ENCODE data around the gene ENDOV.
"Not testable (repeated sequence)": the region's sequence is repeated elsewhere in the genome, so short reads cannot be mapped to it uniquely, and the experiment has no call there.

ENDOV gene

GRCh38 chr17:80396157-80397033, 18.6 kb upstream of the ENDOV start:
- ChIA-PET POLR2A (interaction anchor here (1.1 kb wide), 1 partner anchor 20 kb away, joined by 3 read pairs; no protein-coding TSS in a partner anchor), CTCF (interaction anchor here (0.7 kb wide), 1 partner anchor 502 kb away, joined by 3 read pairs; no protein-coding TSS in a partner anchor)
- TF ChIP-seq BHLHE40 (IDR thresholded peaks at IDR 0.05; ENCODE audit: borderline replicate concordance): no peak
- no peak for TF ChIP-seq ELF4 (IDR thresholded peaks at IDR 0.05)
- no peak for TF ChIP-seq FOXM1 (IDR thresholded peaks at IDR 0.05; ENCODE audit: borderline replicate concordance)
- no peak for TF ChIP-seq FOXA1 (IDR thresholded peaks at IDR 0.05)
- TF ChIP-seq L3MBTL2 (conservative IDR thresholded peaks at IDR 0.05): no peak
- TF ChIP-seq ZNF384 (IDR thresholded peaks at IDR 0.05): no peak
- no peak for DNase-seq (ENCODE audit: extremely low spot score)

DNA sequence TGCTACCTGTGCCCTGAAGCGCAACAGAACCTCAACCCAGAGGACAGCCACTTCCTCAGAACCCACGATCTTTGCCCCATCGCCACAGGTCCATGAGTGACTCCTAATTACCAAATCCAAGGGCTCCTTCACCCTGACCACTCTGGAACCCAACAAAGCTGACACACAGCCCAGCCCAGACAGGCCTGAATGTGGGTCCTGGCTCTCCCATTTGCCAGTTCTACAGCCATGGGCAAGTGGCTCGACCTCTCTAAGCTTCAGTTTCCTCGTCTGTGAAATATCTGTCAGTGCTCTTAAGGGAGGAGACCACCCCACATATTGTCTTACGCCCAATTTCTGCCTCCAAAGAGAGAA, 18.0 kb upstream of the ENDOV start:
- CTCF ChIA-PET: no interaction called here

GRCh38 chr17:80397686-80398085, 17.3 kb upstream of the ENDOV start:
- ChIA-PET POLR2A (no interaction called here), CTCF (no interaction called here)
- no peak for TF ChIP-seq FOXK2 (IDR thresholded peaks at IDR 0.05)
- no peak for TF ChIP-seq SUZ12 (IDR thresholded peaks at IDR 0.05)
- no peak for TF ChIP-seq ARNT (IDR thresholded peaks at IDR 0.05)
- TF ChIP-seq FOXA1 (IDR thresholded peaks at IDR 0.05): no peak
- TF ChIP-seq NFRKB (IDR thresholded peaks at IDR 0.05): no peak
- TF ChIP-seq SP1 (IDR thresholded peaks at IDR 0.05): no peak
- no peak for TF ChIP-seq ZNF384 (IDR thresholded peaks at IDR 0.05)
- no peak for TF ChIP-seq L3MBTL2 (conservative IDR thresholded peaks at IDR 0.05)
- TF ChIP-seq PKNOX1 (IDR thresholded peaks at IDR 0.05): no peak
- no peak for TF ChIP-seq ELF4 (IDR thresholded peaks at IDR 0.05)
- TF ChIP-seq CTBP1 (IDR thresholded peaks at IDR 0.05; ENCODE audit: borderline replicate concordance): no peak
- TF ChIP-seq FOXM1 (IDR thresholded peaks at IDR 0.05; ENCODE audit: borderline replicate concordance): no peak
- no peak for TF ChIP-seq HDGF (IDR thresholded peaks at IDR 0.05; ENCODE audit: borderline replicate concordance)
- TF ChIP-seq BHLHE40 (IDR thresholded peaks at IDR 0.05; ENCODE audit: borderline replicate concordance): no peak
- TF ChIP-seq TARDBP (IDR thresholded peaks at IDR 0.05): no peak
- no peak for TF ChIP-seq LEF1 (IDR thresholded peaks at IDR 0.05; ENCODE audit: borderline replicate concordance)
- no peak for DNase-seq (ENCODE audit: extremely low spot score)

More for the DNA sequence above, 18.0 kb upstream of the ENDOV start:
- no peak for DNase-seq (ENCODE audit: extremely low spot score)
- POLR2A ChIA-PET: interaction anchor here (1.1 kb wide), 1 partner anchor 19 kb away, joined by 3 read pairs; no protein-coding TSS in a partner anchor
- TF ChIP-seq PKNOX1 (IDR thresholded peaks at IDR 0.05): no peak
- no peak for TF ChIP-seq LEF1 (IDR thresholded peaks at IDR 0.05; ENCODE audit: borderline replicate concordance)
- TF ChIP-seq FOXA1 (IDR thresholded peaks at IDR 0.05): no peak
- TF ChIP-seq ZNF384 (IDR thresholded peaks at IDR 0.05): no peak
- TF ChIP-seq NFRKB (IDR thresholded peaks at IDR 0.05): no peak
- no peak for TF ChIP-seq SP1 (IDR thresholded peaks at IDR 0.05)
- TF ChIP-seq ELF4 (IDR thresholded peaks at IDR 0.05): no peak
- no peak for TF ChIP-seq FOXM1 (IDR thresholded peaks at IDR 0.05; ENCODE audit: borderline replicate concordance)
- TF ChIP-seq ARNT (IDR thresholded peaks at IDR 0.05): no peak
- no peak for TF ChIP-seq SUZ12 (IDR thresholded peaks at IDR 0.05)
- no peak for TF ChIP-seq TARDBP (IDR thresholded peaks at IDR 0.05)
- TF ChIP-seq CTBP1 (IDR thresholded peaks at IDR 0.05; ENCODE audit: borderline replicate concordance): no peak
- no peak for TF ChIP-seq FOXK2 (IDR thresholded peaks at IDR 0.05)
- TF ChIP-seq BHLHE40 (IDR thresholded peaks at IDR 0.05; ENCODE audit: borderline replicate concordance): no peak
- TF ChIP-seq HDGF (IDR thresholded peaks at IDR 0.05; ENCODE audit: borderline replicate concordance): no peak
- TF ChIP-seq L3MBTL2 (conservative IDR thresholded peaks at IDR 0.05): no peak

GRCh38 chr17:80401086-80401485, 13.9 kb upstream of the ENDOV start:
- CTCF ChIA-PET; DNase-seq (ENCODE audit: extremely low spot score); POLR2A ChIA-PET: not testable (repeated sequence)

GRCh38 chr17:80402102-80402501, 12.9 kb upstream of the ENDOV start:
- POLR2A ChIA-PET, CTCF ChIA-PET: not testable (repeated sequence)

DNA sequence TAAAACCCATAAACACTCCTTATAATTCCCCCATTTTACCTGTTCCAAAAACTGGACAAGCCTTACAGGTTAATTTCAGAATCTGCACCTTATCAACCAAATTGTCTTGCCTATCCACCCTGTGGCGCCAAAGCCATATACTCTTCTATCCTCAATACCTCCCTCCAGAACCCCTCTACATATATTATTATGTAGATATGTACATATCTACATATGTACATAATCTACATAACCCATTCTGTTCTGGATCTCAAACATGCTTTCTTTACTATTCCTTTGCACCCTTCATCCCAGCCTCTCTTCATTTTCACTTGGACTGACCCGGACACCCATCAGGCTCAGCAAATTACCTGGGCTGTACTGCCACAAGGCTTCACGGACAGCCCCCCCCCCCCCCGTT, 12.0 kb upstream of the ENDOV start:
- ChIA-PET CTCF (no interaction called here), POLR2A (no interaction called here)
- DNase-seq (ENCODE audit: extremely low spot score): no peak
- TF ChIP-seq CTBP1 (IDR thresholded peaks at IDR 0.05; ENCODE audit: borderline replicate concordance) (no peak), FOXM1 (IDR thresholded peaks at IDR 0.05; ENCODE audit: borderline replicate concordance) (no peak), ZNF384 (IDR thresholded peaks at IDR 0.05) (no peak), PKNOX1 (IDR thresholded peaks at IDR 0.05) (no peak), ELF4 (IDR thresholded peaks at IDR 0.05) (no peak)

More at GRCh38 chr17:80402102-80402501, 12.9 kb upstream of the ENDOV start:
- not testable (repeated sequence) for DNase-seq (ENCODE audit: extremely low spot score)

DNA sequence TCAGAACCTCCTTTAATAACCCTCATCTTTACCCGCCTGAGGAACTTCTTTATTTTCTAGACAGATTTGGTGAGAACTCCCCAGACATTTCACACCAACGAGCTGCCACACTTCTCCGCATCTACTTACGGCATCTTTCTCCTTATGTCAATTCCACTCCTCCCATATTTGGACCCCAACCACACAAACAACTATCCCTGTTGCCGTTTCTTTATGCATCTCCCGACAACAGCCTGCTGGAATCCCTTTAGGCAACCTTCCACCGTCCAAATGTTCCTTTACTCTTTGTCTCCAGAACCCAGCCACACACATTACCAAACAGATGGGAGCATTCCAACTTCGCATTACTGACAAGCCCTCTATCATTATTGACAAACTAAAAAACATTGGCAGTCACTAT, 8.8 kb upstream of the ENDOV start:
- no peak for DNase-seq (ENCODE audit: extremely low spot score)
- ChIA-PET POLR2A (no interaction called here), CTCF (no interaction called here)
- TF ChIP-seq ZNF384 (IDR thresholded peaks at IDR 0.05) (no peak), LEF1 (IDR thresholded peaks at IDR 0.05; ENCODE audit: borderline replicate concordance) (no peak), NFRKB (IDR thresholded peaks at IDR 0.05) (no peak), PKNOX1 (IDR thresholded peaks at IDR 0.05) (no peak), HDGF (IDR thresholded peaks at IDR 0.05; ENCODE audit: borderline replicate concordance) (no peak), SUZ12 (IDR thresholded peaks at IDR 0.05) (no peak), ELF4 (IDR thresholded peaks at IDR 0.05) (no peak), SP1 (IDR thresholded peaks at IDR 0.05) (no peak), FOXA1 (IDR thresholded peaks at IDR 0.05) (no peak), BHLHE40 (IDR thresholded peaks at IDR 0.05; ENCODE audit: borderline replicate concordance) (no peak), CTBP1 (IDR thresholded peaks at IDR 0.05; ENCODE audit: borderline replicate concordance) (no peak), FOXM1 (IDR thresholded peaks at IDR 0.05; ENCODE audit: borderline replicate concordance) (no peak), ARNT (IDR thresholded peaks at IDR 0.05) (no peak), TARDBP (IDR thresholded peaks at IDR 0.05) (no peak)

DNA sequence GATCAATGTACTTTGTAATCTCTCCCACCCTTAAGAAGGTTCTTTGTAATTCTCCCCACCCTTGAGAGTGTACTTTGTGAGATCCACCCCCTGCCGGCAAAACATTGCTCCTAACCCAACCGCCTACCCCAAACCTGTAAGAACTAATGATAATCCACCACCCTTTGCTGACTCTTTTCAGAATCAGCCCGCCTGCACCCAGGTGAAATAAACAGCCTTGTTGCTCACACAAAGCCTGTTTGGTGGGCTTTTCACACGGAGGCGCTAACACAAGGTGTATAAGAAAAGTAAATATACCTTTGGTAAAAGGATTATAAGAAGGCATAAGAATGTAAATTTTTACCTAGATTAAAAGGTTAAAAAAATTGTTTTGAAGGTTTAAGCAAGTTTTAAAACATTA, 7.0 kb upstream of the ENDOV start:
- DNase-seq (ENCODE audit: extremely low spot score); CTCF ChIA-PET; POLR2A ChIA-PET: not testable (repeated sequence)
